Measurements from ENCODE around the gene KIDINS220.

The KIDINS220 gene

DNA sequence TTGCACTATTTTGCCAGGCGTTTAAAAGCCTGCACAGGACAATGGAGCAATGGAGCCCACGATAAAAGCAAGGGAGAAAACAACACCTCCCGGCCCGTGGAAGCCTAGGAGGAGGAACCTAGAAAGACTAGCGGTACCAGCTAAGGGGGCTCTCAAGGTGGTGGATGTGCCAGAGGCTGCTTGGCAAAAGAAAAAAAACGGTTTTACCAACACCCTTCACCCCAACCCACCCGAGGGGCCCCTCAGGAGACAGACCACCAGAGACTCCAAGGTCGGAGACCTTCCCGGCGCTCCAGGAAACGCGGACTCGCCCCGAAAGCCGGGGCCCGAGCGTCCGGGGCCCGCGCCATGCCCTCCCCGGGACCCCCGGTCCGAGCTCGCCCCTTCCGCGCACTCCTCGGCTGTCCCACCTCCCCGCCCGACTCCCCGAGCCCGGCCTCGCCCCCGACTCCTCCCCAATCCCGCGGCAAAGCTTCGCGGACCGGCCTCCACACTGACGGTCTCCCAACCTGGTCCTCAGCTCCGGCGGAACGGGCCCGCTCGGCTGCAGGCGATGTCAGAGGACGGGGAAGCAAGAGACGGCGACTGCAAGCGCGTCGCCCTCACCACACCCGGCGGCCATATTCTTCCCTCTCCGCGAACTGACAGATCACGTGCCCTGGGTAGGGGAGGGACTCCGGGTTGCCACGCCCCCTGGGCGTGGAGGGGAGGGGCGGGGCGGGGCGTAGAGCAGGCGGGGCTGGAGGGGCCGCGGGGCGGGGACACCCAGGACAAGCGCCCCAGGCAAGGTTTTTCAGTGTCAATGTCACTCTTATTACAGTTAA, at the start of gene KIDINS220:
KIDINS220 (minus strand) TSS at position 643 of the 824 bp plus-strand sequence. CDS start 10,520 bp downstream, outside the sequence.
- Histone ChIP-seq H3K36me3 (ENCODE audit: control insufficient read depth, insufficient read depth, low read length) (no peaks in the 10 kb centered on the region), H3K4me1 (ENCODE audit: control insufficient read depth, insufficient read depth, low read length) (peaks cover 8% of the 10 kb centered on the region), H3K27ac (ENCODE audit: low read depth, low read length) (peak within 1 kb of the TSS; percentile 82), H3K9ac (ENCODE audit: low read length) (peak within 1 kb of the TSS; percentile 76), H3K4me3 (ENCODE audit: low read length) (peak within 1 kb of the TSS; percentile 77), H3K27me3 (ENCODE audit: control insufficient read depth, insufficient read depth, low read length) (no peaks in the 10 kb centered on the region)

GRCh38 chr2:8886876-8887275, 49.5 kb upstream of the KIDINS220 start:
- Histone ChIP-seq H3K36me3 (ENCODE audit: control insufficient read depth, insufficient read depth, low read length) (no peaks in the 10 kb centered on the region), H3K27ac (ENCODE audit: low read depth, low read length) (no peak overlapping the region)

DNA sequence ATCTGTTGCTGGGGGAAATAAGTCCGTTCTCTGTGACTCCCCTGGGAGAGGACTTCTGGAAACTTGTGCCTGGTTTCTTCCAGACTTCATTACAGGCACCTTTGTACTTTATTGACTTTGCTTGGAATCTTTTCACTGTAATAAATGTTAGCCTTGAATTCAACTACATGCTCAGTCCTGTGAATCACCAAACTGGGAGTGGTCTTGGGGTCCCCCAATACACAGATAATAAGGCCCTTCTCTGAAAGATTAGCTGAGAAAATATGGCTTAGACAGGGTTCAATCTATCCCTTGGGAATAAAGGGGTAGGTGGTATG, 48.7 kb upstream of the KIDINS220 start:
- no peak overlapping the region for H3K27ac ChIP-seq (ENCODE audit: low read depth, low read length)
- H3K36me3 ChIP-seq (ENCODE audit: control insufficient read depth, insufficient read depth, low read length), result no peaks in the 10 kb centered on the region
- H3K9ac ChIP-seq (ENCODE audit: low read length), result no peak overlapping the region
- H3K4me1 ChIP-seq (ENCODE audit: control insufficient read depth, insufficient read depth, low read length), result no peaks in the 10 kb centered on the region
- no peaks in the 10 kb centered on the region for H3K27me3 ChIP-seq (ENCODE audit: control insufficient read depth, insufficient read depth, low read length)
- H3K4me3 ChIP-seq (ENCODE audit: low read length), result no peak overlapping the region

More at GRCh38 chr2:8886876-8887275, 49.5 kb upstream of the KIDINS220 start:
- Histone ChIP-seq H3K9ac (ENCODE audit: low read length) (no peak overlapping the region), H3K4me1 (ENCODE audit: control insufficient read depth, insufficient read depth, low read length) (no peaks in the 10 kb centered on the region), H3K4me3 (ENCODE audit: low read length) (no peak overlapping the region), H3K27me3 (ENCODE audit: control insufficient read depth, insufficient read depth, low read length) (no peaks in the 10 kb centered on the region)

DNA sequence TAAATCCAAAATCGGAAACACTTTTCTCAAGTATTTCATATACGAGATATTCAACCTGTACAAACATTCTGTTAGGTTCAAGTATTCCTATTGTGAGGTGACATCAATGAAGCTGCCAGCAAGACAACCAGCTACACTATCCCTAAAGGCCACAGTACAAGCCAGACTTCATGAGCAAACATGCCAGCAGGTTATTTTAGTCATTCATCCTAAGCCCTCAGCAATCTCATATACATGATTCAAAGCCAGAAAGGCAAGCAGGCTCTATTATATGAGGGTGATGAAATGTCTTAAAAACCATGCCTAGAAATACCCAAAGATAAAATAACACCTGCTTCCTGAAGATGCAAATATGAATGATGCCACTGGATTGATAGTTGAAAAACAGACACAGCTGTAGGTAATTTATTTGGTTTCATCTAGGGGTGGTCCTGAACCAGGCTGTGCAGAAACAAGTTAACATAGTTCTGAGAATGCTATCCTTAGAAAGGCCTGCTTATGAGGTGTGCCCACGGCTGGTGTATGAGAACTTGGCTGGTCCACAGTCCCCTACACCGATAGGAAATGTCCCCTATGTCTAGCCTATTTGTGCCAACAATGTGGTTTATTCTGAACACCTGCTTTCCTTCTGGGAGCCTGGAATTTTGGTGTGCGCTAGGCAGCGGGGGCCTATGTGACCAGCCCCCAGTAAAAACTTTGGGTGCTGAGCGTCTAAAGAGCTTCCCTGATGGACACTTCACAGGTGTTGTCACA, 48.2 kb upstream of the KIDINS220 start:
- no peak overlapping the region for H3K4me3 ChIP-seq (ENCODE audit: low read length)
- H3K4me1 ChIP-seq (ENCODE audit: control insufficient read depth, insufficient read depth, low read length), result no peaks in the 10 kb centered on the region
- no peak overlapping the region for H3K9ac ChIP-seq (ENCODE audit: low read length)
- no peaks in the 10 kb centered on the region for H3K36me3 ChIP-seq (ENCODE audit: control insufficient read depth, insufficient read depth, low read length)
- H3K27ac ChIP-seq (ENCODE audit: low read depth, low read length), result no peak overlapping the region
- no peaks in the 10 kb centered on the region for H3K27me3 ChIP-seq (ENCODE audit: control insufficient read depth, insufficient read depth, low read length)

GRCh38 chr2:8884812-8885211, 47.4 kb upstream of the KIDINS220 start:
- no peaks in the 10 kb centered on the region for H3K36me3 ChIP-seq (ENCODE audit: control insufficient read depth, insufficient read depth, low read length)
- no peak overlapping the region for H3K9ac ChIP-seq (ENCODE audit: low read length)
- no peaks in the 10 kb centered on the region for H3K27me3 ChIP-seq (ENCODE audit: control insufficient read depth, insufficient read depth, low read length)
- no peak overlapping the region for H3K4me3 ChIP-seq (ENCODE audit: low read length)
- H3K27ac ChIP-seq (ENCODE audit: low read depth, low read length), result no peak overlapping the region
- H3K4me1 ChIP-seq (ENCODE audit: control insufficient read depth, insufficient read depth, low read length), result no peaks in the 10 kb centered on the region

DNA sequence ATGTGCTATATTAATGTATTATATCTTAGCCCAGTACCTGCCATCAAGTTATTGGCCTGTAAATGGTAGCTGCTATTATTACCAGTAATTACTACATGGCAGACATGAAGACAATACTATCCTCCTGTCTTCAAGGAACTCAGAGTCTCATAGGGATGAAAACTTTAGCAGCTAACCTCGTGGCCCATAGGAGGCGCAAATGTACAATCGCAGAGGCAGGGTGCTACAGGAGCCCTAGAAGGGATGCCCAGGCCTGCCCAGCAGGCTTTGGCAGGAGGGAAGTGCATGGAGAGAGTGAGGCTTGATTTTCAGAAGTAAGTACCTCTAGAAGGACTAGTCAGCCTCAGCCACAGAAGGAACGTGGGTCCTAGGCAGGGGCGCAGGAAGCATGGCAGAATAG, 44.7 kb upstream of the KIDINS220 start:
- Histone ChIP-seq H3K36me3 (ENCODE audit: control insufficient read depth, insufficient read depth, low read length) (no peaks in the 10 kb centered on the region), H3K27ac (ENCODE audit: low read depth, low read length) (no peak overlapping the region), H3K9ac (ENCODE audit: low read length) (no peak overlapping the region), H3K4me3 (ENCODE audit: low read length) (no peak overlapping the region), H3K27me3 (ENCODE audit: control insufficient read depth, insufficient read depth, low read length) (no peaks in the 10 kb centered on the region), H3K4me1 (ENCODE audit: control insufficient read depth, insufficient read depth, low read length) (no peaks in the 10 kb centered on the region)

DNA sequence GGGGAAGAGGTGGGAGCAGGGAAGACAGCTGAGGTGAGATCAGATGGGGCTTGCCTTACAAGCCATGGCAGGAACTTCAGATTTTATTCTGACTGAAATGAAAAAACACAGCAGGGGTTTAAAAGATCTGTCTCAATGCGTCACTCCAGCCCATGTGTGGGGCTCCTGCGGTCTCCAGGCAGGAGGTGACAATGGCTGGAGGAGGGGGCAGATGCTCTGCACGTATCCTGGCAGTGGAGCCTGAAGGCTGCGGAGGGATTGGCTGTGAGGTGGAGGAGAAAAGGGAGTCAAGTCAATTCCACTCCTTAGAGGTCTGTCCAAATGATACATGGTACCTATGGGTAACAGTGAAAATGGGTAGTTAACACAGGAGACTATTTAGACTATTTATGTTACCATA, 40.5 kb upstream of the KIDINS220 start:
- Histone ChIP-seq H3K36me3 (ENCODE audit: control insufficient read depth, insufficient read depth, low read length) (no peaks in the 10 kb centered on the region), H3K9ac (ENCODE audit: low read length) (no peak overlapping the region), H3K27me3 (ENCODE audit: control insufficient read depth, insufficient read depth, low read length) (no peaks in the 10 kb centered on the region), H3K4me1 (ENCODE audit: control insufficient read depth, insufficient read depth, low read length) (peaks cover 2% of the 10 kb centered on the region), H3K4me3 (ENCODE audit: low read length) (no peak overlapping the region), H3K27ac (ENCODE audit: low read depth, low read length) (no peak overlapping the region)

- Histone ChIP-seq H3K27ac (ENCODE audit: low read depth, low read length) (no peak overlapping the region), H3K4me1 (ENCODE audit: control insufficient read depth, insufficient read depth, low read length) (peaks cover 2% of the 10 kb centered on the region), H3K36me3 (ENCODE audit: control insufficient read depth, insufficient read depth, low read length) (no peaks in the 10 kb centered on the region), H3K9ac (ENCODE audit: low read length) (no peak overlapping the region), H3K27me3 (ENCODE audit: control insufficient read depth, insufficient read depth, low read length) (no peaks in the 10 kb centered on the region), H3K4me3 (ENCODE audit: low read length) (no peak overlapping the region)
Observed at GRCh38 chr2:8877332-8877731, 39.9 kb upstream of the KIDINS220 start.

GRCh38 chr2:8876628-8877027, 39.2 kb upstream of the KIDINS220 start:
- Histone ChIP-seq H3K4me1 (ENCODE audit: control insufficient read depth, insufficient read depth, low read length) (peaks cover 2% of the 10 kb centered on the region), H3K9ac (ENCODE audit: low read length) (no peak overlapping the region), H3K27ac (ENCODE audit: low read depth, low read length) (no peak overlapping the region), H3K36me3 (ENCODE audit: control insufficient read depth, insufficient read depth, low read length) (no peaks in the 10 kb centered on the region), H3K4me3 (ENCODE audit: low read length) (no peak overlapping the region), H3K27me3 (ENCODE audit: control insufficient read depth, insufficient read depth, low read length) (no peaks in the 10 kb centered on the region)

- Histone ChIP-seq H3K27me3 (ENCODE audit: control insufficient read depth, insufficient read depth, low read length) (no peaks in the 10 kb centered on the region), H3K36me3 (ENCODE audit: control insufficient read depth, insufficient read depth, low read length) (no peaks in the 10 kb centered on the region), H3K27ac (ENCODE audit: low read depth, low read length) (no peak overlapping the region), H3K9ac (ENCODE audit: low read length) (no peak overlapping the region), H3K4me3 (ENCODE audit: low read length) (no peak overlapping the region), H3K4me1 (ENCODE audit: control insufficient read depth, insufficient read depth, low read length) (peaks cover 2% of the 10 kb centered on the region)
Observed at GRCh38 chr2:8872821-8873432, 35.5 kb upstream of the KIDINS220 start.

GRCh38 chr2:8870441-8870840, 33.0 kb upstream of the KIDINS220 start:
- Histone ChIP-seq H3K4me1 (ENCODE audit: control insufficient read depth, insufficient read depth, low read length) (peaks cover 2% of the 10 kb centered on the region), H3K36me3 (ENCODE audit: control insufficient read depth, insufficient read depth, low read length) (no peaks in the 10 kb centered on the region), H3K9ac (ENCODE audit: low read length) (no peak overlapping the region), H3K4me3 (ENCODE audit: low read length) (no peak overlapping the region), H3K27me3 (ENCODE audit: control insufficient read depth, insufficient read depth, low read length) (no peaks in the 10 kb centered on the region), H3K27ac (ENCODE audit: low read depth, low read length) (no peak overlapping the region)

GRCh38 chr2:8867363-8867762, 29.9 kb upstream of the KIDINS220 start:
- no peak overlapping the region for H3K9ac ChIP-seq (ENCODE audit: low read length)
- H3K4me3 ChIP-seq (ENCODE audit: low read length), result no peak overlapping the region
- no peaks in the 10 kb centered on the region for H3K36me3 ChIP-seq (ENCODE audit: control insufficient read depth, insufficient read depth, low read length)
- H3K27ac ChIP-seq (ENCODE audit: low read depth, low read length), result no peak overlapping the region
- no peaks in the 10 kb centered on the region for H3K4me1 ChIP-seq (ENCODE audit: control insufficient read depth, insufficient read depth, low read length)
- H3K27me3 ChIP-seq (ENCODE audit: control insufficient read depth, insufficient read depth, low read length), result no peaks in the 10 kb centered on the region

Measured in rectal smooth muscle tissue (tissue), 1 donor.